Measurements from ENCODE around the gene SLC19A2. TPM values are rescaled to one million over a fixed set of nuclear protein-coding genes. Genes with fewer than 3 reads are reported as not detected.
A peak's percentile ranks its signal among the peaks of the same experiment; 100 is the strongest.
"Not testable (repeated sequence)": the region's sequence is repeated elsewhere in the genome, so short reads cannot be mapped to it uniquely, and the experiment has no call there.

SLC19A2 gene, protein sequence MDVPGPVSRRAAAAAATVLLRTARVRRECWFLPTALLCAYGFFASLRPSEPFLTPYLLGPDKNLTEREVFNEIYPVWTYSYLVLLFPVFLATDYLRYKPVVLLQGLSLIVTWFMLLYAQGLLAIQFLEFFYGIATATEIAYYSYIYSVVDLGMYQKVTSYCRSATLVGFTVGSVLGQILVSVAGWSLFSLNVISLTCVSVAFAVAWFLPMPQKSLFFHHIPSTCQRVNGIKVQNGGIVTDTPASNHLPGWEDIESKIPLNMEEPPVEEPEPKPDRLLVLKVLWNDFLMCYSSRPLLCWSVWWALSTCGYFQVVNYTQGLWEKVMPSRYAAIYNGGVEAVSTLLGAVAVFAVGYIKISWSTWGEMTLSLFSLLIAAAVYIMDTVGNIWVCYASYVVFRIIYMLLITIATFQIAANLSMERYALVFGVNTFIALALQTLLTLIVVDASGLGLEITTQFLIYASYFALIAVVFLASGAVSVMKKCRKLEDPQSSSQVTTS
- 3.2 TPM in 2 replicates for total RNA-seq (2014; rRNA removed; shearing (Covaris generic))
- total RNA-seq (2022), result 5.8 and 6.5 TPM in 2 replicates
- Bru-seq, nascent RNA, result percentile 66 among the genes with signal in this experiment
- BruChase-seq, experiment 1, labeled RNA remaining after a 6-hour chase, result percentile 48 among the genes with signal in this experiment
- BruChase-seq, experiment 2, labeled RNA remaining after a 2-hour chase, result percentile 69 among the genes with signal in this experiment
- long read RNA-seq, transcript SLC19A2-201 (6 exons, 3,671 nt), result major isoform, 17 of 19 reads
- long read RNA-seq, partial matches to known transcripts, result 1 of 19 reads
- long read RNA-seq, other reads (novel, unspliced or antisense), result 1 of 19 reads

DNA sequence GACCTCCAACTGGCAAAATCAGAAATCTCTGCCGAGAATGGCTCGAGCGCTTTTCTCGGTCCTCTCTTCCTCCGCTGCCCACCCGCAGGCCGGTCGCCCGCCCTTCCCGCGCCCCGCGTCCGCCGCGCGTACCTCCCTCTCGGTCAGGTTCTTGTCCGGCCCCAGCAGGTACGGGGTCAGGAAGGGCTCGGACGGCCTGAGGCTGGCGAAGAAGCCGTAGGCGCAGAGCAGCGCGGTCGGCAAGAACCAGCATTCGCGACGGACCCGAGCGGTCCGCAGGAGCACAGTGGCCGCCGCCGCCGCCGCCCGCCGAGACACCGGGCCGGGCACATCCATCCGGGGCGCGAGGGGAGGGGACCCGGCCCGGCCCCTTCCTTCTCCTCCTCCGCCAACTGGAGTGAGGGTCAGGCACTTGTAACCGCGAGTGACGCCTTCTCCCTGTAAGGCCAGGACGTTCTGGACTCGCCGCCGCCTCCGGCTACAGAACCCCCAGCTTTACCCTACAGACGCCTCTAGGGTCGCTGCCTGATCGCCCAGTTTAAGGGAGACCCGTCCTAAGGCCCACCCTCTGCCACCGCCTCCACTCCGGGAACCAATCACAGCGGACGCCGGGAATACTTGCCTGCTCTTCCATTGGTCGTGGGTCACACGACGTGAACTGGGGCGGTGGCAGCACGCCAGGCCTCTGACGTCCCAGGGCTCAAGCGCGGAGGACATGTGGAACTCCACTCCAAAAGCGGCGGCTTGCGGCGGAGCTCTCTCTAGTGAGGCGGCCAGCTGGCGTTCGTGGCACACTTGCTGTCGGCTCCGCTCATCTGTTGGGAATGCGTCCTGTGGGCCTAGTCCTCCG is at the start of gene SLC19A2:
Gene SLC19A2, minus strand, starts transcription at position 514 of the 850 bp plus-strand sequence. Its CDS starts 178 bp downstream, at position 336.
- H2AFZ ChIP-seq (ENCODE audit: low read length), result peak within 1 kb of the TSS; percentile 98
- TF ChIP-seq CTCF (conservative IDR thresholded peaks at IDR 0.05; ENCODE audit: low read length), result peak; percentile 24
- no peak for TF ChIP-seq EZH2phosphoT487 (IDR thresholded peaks at IDR 0.05; ENCODE audit: borderline replicate concordance, low read depth, low read length)
- intact Hi-C loops (cut with micrococcal nuclease; ENCODE audit: unreplicated experiment), result loop anchor here (2.0 to 5.0 kb wide), 5 partner anchors 118 to 378 kb away; partner anchors contain the start of genes ATP1B1, BLZF1, METTL18 and NME7
- H3K27ac ChIP-seq (ENCODE audit: low read depth, low read length, poor library complexity, severe bottlenecking), result no peak within 1 kb of the TSS
- no peaks in the 10 kb centered on the region for H3K9me3 ChIP-seq (ENCODE audit: low read length)
- H4K20me1 ChIP-seq (ENCODE audit: insufficient read depth, low read length), result no peaks in the 10 kb centered on the region
- no TSS peak for BruUV-seq (replicated peaks)
- no peaks in the 10 kb centered on the region for H3K9me2 ChIP-seq (ENCODE audit: insufficient read depth, low read length)
- H3K4me2 ChIP-seq (ENCODE audit: low read length), result peak within 1 kb of the TSS; percentile 96
- H3K79me2 ChIP-seq (ENCODE audit: insufficient read depth, low read depth, low read length), result no peaks in the 10 kb centered on the region
- CTCF ChIA-PET (ENCODE audit: unreplicated experiment), result no interaction called here
- H3K36me3 ChIP-seq (ENCODE audit: insufficient read depth, low read length), result no peaks in the 10 kb centered on the region
- POLR2A ChIA-PET, result interaction anchor here (0.6 kb wide), 1 partner anchor 355 kb away, joined by 3 read pairs; no protein-coding TSS in a partner anchor
- DNase-seq (ENCODE audit: low spot score), result peak; percentile 96
- peak within 1 kb of the TSS; percentile 76 for H3K4me3 ChIP-seq (ENCODE audit: low read depth, low read length, poor library complexity, severe bottlenecking)
- peaks cover 10% of the 10 kb centered on the region for H3K4me1 ChIP-seq (ENCODE audit: insufficient read depth, low read length, poor library complexity, severe bottlenecking)

GRCh38 chr1:169534653-169535052 is 48.9 kb upstream of the SLC19A2 start:
- H3K9me3 ChIP-seq (ENCODE audit: low read length), result no peaks in the 10 kb centered on the region
- no peaks in the 10 kb centered on the region for H3K9me2 ChIP-seq (ENCODE audit: insufficient read depth, low read length)
- H3K27ac ChIP-seq (ENCODE audit: low read depth, low read length, poor library complexity, severe bottlenecking), result no peak overlapping the region
- no peak overlapping the region for H2AFZ ChIP-seq (ENCODE audit: low read length)
- H3K4me3 ChIP-seq (ENCODE audit: low read depth, low read length, poor library complexity, severe bottlenecking), result no peak overlapping the region
- H3K36me3 ChIP-seq (ENCODE audit: insufficient read depth, low read length), result no peaks in the 10 kb centered on the region
- TF ChIP-seq EZH2phosphoT487 (IDR thresholded peaks at IDR 0.05; ENCODE audit: borderline replicate concordance, low read depth, low read length) (no peak), CTCF (conservative IDR thresholded peaks at IDR 0.05; ENCODE audit: low read length) (no peak)
- ChIA-PET POLR2A (interaction anchor here (0.6 kb wide), 1 partner anchor 34 kb away, joined by 3 read pairs; no protein-coding TSS in a partner anchor), CTCF (ENCODE audit: unreplicated experiment) (no interaction called here)
- DNase-seq (ENCODE audit: low spot score), result no peak
- H4K20me1 ChIP-seq (ENCODE audit: insufficient read depth, low read length), result no peaks in the 10 kb centered on the region
- no peaks in the 10 kb centered on the region for H3K4me1 ChIP-seq (ENCODE audit: insufficient read depth, low read length, poor library complexity, severe bottlenecking)
- BruUV-seq (replicated peaks), result no TSS peak
- intact Hi-C loops (cut with micrococcal nuclease; ENCODE audit: unreplicated experiment), result no loop called here
- H3K4me2 ChIP-seq (ENCODE audit: low read length), result no peak overlapping the region
- H3K79me2 ChIP-seq (ENCODE audit: insufficient read depth, low read depth, low read length), result no peaks in the 10 kb centered on the region

- BruUV-seq (replicated peaks); H3K79me2 ChIP-seq (ENCODE audit: insufficient read depth, low read depth, low read length); H4K20me1 ChIP-seq (ENCODE audit: insufficient read depth, low read length); H3K4me2 ChIP-seq (ENCODE audit: low read length); H3K4me3 ChIP-seq (ENCODE audit: low read depth, low read length, poor library complexity, severe bottlenecking); POLR2A ChIA-PET; H3K27ac ChIP-seq (ENCODE audit: low read depth, low read length, poor library complexity, severe bottlenecking); H2AFZ ChIP-seq (ENCODE audit: low read length); H3K4me1 ChIP-seq (ENCODE audit: insufficient read depth, low read length, poor library complexity, severe bottlenecking); H3K9me3 ChIP-seq (ENCODE audit: low read length); DNase-seq (ENCODE audit: low spot score); H3K9me2 ChIP-seq (ENCODE audit: insufficient read depth, low read length); CTCF ChIA-PET (ENCODE audit: unreplicated experiment); intact Hi-C loops (cut with micrococcal nuclease; ENCODE audit: unreplicated experiment); H3K36me3 ChIP-seq (ENCODE audit: insufficient read depth, low read length): not testable (repeated sequence)
Measured at GRCh38 chr1:169533528-169534190, 47.9 kb upstream of the SLC19A2 start.

Measured in OCI-LY7 (cell line).